Right forelimb (tissue), 1 donor: ENCODE measurements around the gene IGFBP5.
A peak's percentile ranks its signal among the peaks of the same experiment; 100 is the strongest.

Experiments used
- DNase-seq: peaks from one replicate; pipeline ENCODE4 v3.0.0-alpha.2; 2018

The IGFBP5 gene

DNA sequence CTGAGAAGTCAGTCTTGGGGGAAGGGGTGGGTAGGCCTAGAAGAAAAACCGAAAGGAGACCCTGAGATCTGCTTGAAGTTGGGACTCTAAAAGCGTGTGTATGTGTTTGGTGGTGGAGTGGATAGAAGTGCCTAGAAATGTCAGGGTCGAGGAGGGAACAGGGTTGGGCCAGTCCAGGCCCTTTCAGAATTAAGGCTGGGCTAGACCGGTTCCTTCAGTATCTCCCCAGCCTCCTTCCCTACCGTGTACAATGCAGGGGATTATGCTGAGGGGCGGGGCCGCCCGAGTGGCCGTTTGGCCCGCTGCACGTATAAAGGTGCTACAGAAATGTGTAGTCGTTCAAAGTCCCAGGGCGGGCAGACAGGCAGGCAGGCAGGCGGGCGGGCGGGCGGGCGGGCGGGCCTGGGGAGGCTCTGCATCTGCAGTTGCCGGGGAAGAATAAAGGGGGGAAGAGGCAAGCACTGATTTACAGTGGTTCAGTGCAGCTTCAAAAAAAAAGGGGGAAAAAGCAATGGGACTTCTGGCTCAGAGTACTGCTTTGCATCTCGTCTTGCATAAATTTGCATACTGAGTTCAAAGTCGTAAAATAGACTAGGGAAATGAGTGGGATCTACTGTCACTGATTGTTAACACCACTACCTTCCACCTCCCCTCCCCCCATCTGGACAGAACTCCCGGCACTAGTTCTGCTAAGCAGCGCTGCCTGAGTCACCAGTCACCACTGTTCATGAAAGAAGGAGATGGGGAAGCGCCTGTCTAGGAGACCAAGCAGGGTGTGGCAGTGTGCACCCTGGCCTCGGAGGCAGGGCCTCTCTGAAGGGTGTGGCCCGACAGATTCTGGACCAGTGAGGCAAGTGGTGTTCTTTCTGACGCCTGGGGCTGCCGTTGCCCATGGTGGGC lies 58.5 kb downstream of the IGFBP5 start:
- peak; percentile 65 for DNase-seq

DNA sequence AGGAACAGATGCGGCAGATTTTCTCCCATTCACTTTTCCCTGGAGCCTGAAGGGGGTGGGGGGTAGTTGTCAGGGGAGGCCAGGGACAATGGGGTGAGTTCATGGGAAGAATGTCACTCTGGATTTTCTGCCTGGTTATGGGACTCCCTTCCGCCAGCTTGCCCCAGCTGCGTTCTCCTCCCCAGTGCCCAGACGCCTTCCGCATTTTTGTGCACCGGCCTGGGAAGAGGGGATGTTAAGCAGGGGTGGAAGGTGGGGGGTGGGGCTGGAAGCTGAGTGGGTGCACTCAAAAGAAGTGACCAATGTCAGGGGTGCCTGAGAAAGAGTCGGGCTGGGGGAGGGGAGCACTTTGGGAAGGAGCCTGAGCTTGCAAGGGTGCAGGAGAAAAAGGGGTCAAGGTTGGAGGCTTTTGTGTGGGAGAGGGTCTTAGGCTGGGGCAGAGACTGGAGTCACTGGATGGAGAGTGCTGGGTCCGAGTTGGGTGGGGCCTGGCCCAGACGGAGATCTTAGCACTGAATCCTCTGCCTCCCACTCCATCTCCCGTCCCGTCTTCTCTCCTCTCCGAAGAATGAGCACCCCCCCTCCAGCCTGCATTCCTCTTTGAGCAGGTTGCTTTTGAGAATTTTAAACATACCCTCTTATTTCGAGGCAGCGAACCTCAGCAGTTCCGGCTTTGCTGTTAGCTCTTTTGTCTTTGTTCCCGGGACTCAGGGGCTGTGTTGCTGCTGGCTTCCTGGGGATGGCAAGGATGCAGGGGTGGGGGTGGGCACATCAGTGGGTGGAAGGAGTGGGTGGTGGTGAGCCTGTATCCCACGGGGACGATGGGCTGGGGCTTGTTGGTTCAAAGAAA lies 59.4 kb downstream of the IGFBP5 start:
- peak; percentile 58 for DNase-seq

DNA sequence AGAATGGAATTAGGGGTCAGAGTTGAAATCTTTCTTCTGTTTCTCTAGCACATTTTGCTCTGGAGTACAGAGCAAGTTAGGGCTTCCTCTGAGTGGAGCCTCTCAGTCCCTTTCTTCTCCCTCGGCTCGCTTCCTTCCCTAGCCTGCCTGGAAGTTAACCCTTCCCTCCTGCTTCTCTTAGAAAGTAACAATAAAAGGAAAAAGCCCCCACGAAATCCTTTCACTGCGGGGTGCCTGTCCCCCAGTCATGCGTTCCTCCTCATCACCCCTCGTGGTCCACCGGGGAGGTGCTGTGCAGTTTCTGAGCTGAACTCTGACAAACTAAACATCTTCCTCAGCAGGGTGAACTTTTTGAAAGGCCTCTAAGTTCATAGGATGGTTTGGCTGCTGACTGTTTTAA lies 60.2 kb downstream of the IGFBP5 start:
- DNase-seq = no peak

DNA sequence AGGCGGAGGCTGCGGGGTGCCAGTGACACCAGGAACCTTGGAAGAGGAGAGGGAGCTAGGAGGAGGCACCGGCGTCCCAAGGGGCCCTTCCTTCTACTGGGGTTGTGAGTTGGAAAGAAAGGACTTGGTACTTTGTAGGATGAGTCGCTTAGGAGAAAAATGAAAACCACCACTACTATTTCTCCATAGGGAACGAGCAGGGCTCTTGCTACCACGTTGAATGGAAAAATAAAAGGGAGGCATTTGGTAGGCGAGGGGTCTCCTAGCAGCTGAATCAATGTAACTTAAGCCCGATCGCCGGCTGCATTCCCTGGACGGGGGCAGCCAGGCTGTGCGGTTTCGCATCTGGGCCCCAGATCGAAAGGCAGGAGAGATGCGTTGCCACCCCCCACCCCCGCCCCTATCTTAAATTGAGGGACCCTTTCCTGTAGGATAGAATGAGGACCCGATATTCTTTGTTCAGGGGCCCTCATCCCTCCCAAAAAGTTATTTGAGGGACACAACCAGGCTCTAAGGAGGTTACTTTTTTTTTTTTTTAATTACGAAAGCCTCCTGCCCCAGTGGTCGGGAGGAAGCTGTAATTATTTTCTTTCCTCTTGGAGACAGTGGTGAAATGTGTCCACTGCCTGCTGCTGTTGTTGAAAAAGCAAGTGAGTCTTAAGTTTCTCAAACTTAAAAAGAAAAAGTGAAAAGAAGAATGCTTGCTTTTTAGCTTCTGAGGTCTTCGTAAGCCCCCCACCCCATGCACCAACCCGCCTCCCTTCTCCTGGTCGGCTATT lies 60.8 kb downstream of the IGFBP5 start:
- DNase-seq = no peak

DNA sequence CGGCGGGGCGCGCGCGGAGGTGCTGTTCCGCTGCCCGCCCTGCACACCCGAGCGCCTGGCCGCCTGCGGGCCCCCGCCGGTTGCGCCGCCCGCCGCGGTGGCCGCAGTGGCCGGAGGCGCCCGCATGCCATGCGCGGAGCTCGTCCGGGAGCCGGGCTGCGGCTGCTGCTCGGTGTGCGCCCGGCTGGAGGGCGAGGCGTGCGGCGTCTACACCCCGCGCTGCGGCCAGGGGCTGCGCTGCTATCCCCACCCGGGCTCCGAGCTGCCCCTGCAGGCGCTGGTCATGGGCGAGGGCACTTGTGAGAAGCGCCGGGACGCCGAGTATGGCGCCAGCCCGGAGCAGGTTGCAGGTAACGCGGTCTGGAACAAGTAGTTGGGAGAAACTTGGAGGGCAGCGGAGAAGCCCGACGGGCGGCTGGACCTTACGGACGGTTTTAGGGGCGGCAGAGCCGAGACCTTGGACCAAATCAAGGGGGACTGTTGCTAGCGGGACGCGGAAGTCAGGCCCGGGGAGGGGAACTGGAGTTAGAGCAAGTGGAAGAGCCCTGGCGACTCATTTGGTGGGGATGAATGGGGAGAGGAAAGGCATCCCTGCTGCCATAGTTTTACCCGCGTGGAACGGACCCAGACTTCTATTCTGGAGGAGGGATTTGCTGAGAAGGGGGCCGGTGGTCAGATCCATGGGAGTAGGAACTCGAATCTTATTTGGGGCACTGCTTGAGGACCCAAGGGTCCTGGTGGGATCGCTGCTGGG lies 61.6 kb downstream of the IGFBP5 start:
- DNase-seq = peak; percentile 68

DNA sequence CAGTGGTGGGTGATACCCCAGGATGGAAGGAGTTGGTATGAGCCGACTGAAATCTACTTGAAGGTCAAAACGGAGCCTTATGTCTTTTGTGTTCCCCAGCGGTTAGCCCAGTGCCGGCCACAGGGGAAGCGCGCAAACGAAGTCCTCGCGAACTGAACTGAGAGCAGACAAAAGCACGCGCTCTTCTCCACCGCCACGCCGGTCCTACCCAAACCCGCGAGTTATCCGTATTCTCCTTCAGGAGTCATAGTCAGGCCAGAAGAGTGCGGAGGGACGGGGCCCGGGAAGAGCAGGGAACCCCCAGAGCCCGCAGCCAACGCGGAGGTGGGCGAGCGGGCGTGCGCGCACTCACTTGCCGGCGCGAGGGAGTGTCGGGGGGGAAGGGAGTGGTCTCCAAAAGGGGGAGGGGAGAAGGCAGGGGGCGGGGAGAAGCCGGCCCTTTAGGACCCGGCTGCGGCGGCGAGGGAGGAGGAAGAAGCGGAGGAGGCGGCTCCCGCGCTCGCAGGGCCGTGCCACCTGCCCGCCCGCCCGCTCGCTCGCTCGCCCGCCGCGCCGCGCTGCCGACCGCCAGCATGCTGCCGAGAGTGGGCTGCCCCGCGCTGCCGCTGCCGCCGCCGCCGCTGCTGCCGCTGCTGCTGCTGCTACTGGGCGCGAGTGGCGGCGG lies 62.3 kb downstream of the IGFBP5 start, which contains the start of gene IGFBP2:
IGFBP2 (plus strand) TSS at position 469 of the 664 bp plus-strand sequence; CDS start at position 573, 104 bp downstream.
- peak; percentile 85 for DNase-seq

DNA sequence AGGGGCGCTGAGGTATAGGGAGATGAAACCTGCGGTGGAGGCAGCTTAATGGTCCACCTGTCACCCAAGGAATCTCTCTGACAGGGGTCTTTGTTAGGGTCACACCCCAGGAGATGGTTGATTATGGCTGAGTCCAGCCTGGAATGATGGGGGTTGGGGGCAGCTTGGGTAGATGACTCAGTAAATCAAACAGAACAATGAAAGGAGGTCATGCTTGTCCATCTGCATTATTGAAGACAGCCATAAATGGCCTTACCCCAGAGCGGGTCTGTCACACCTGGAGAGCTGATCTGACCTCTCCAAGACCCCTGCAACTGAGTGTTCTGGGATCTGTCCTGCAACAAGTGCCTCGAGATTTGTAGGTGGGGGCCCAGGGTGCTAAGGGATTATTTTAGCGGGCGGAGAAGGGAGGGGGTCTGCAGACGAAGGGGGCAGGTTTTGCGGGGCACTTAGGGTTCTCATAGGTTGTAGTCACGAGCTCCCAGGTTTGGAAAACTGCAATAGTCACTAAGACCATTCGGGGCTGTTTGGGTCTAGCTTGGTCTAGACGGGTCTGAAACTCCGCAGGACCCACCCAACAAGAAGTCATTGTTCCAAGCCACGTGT lies 62.9 kb downstream of the IGFBP5 start:
- DNase-seq = no peak

DNA sequence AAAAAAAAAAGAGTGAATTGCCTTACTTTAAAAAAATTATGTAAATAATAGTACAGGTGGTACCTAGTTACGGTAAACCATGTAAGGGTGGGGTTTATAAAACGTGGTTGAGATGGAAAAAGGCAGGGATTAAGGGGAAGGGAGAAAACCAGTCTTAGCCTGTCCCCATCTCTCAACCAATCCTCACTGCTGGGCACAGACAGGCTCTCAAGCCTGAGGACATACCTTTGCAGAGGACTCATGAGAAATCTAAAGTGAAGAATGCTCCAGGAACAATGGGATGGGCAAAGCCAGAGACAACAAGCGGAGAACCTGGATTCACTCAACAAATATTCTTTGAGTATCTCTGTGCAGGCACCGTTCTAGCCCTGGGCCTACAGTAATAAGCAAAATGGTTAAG lies 65.6 kb downstream of the IGFBP5 start:
- no peak for DNase-seq

DNA sequence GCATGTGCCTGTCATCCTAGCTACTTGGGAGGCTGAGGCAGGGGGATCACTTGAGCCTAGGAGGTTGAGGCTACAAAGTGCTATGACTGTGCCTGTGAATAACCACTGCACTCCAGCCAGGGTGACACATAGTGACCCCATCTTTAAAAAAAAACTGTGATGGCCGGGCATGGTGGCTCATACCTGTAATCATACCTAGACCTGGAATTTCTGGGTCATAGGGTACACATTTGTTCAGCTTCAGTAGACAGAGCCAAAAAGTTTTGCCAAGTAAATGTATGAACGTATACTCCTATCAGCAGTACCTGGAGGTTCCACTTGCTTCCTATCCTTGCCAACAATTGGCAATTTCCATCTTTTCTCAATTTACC lies 68.5 kb downstream of the IGFBP5 start:
- DNase-seq = no peak

DNA sequence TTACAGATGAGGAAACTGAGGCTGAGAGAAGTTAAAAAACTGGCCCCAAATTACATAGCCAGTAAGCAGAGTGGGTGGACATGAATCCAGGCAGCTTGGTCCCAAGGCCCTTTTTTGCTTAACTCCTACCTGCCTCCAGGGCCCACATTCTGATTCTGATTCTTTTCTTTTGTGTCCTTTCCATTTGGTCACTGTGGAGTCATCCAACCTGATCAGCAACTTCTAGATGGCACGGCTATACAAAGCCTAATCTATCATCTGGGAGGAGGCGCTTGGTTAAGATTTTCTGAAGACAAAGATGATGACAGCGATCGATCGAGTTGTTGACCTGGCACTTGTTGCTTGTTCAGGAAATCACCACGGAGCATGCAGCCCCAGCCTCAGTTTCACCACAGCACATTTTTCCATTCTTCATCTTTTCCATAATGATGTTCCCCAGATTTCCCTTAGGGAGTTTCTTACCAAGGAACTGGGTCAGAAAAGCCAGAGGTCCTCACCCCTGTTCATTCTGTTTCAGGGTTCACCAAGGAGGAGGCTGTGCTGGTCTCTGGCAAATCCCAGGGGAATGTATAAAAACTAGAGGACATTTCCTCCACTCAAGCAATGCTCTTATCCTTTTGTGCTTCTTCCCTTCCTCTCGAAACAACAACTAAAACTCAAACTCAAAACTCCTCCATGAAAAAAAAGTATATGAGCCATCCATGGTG lies 69.0 kb downstream of the IGFBP5 start:
- DNase-seq = no peak

DNA sequence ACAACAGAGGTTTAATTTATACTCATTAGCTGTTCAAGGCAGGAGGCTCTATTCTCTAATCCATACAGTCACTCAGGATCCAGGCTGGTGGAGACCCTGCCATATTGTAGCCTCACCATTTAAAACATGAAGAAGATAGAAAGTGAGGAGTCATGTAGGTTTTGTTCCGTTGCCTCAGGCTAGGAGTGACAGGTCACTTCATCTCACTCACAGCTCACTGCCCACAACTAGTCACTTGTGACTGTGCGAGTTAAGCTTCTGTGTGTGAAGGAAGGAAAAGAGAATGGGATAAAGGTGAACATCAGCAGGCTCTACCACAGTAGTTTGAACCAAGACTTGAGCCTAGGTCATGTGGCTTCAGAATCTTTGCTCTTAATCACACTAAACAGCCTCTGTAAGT lies 71.1 kb downstream of the IGFBP5 start:
- no peak for DNase-seq

DNA sequence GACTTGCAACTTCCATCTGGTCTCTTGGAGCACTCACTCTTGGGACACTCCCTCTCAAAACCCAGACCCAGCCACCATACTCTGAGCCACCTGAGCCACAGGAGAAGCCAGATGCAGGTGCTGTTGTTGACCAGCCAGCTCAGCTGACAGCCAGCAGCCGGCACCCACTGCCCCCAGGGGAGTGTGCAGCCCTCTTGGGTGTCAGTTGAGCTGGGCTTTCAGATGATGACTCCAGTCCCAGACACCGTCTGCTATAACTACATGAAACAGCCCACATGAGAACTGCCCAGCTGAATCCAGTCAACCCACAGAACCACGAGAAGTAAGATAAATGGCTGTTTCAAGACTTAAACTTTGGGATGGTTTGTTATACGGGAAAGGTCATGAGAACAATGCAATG lies 72.8 kb downstream of the IGFBP5 start:
- no peak for DNase-seq
